SK-N-SH (cell line): ENCODE measurements around the gene CEP57L1.

Experiments
- CTCF ChIP-seq: fragments of 200-600 bp; sonication (generic); IDR thresholded peaks from 2 replicates; pipeline ENCODE4 v1.6.1; 2017; ENCODE audit warnings: antibody characterized with exemption, mild to moderate bottlenecking, moderate library complexity
- ELF1 ChIP-seq: IDR thresholded peaks from 2 replicates; pipeline ENCODE4 v1.4.0; 2012
- EZH2phosphoT487 ChIP-seq: fragments of 200-600 bp; sonication (generic); IDR thresholded peaks from 2 replicates; pipeline ENCODE4 v1.6.1; 2017; ENCODE audit warnings: low read depth, mixed run types, mild to moderate bottlenecking, antibody characterized with exemption, moderate library complexity, borderline replicate concordance
- MAX ChIP-seq: IDR thresholded peaks from 2 replicates; pipeline ENCODE4 v1.4.0; 2012; ENCODE audit warnings: low read depth
- RFX5 ChIP-seq: IDR thresholded peaks from 2 replicates; pipeline ENCODE4 v1.6.1; 2012; ENCODE audit warnings: mild to moderate bottlenecking, improper control_type of control experiment, low read length

GRCh38 chr6:109079981-109080380, 15.3 kb upstream of the CEP57L1 start:
- no peak for TF ChIP-seq ELF1
- no peak for TF ChIP-seq MAX
- TF ChIP-seq CTCF = no peak
- no peak for TF ChIP-seq EZH2phosphoT487
- no peak for TF ChIP-seq RFX5
